ENCODE results near the gene BLM.

- no peak for TF ChIP-seq MYC (IDR thresholded peaks at IDR 0.05; ENCODE audit: insufficient read depth, insufficient read length, insufficient replicate concordance, low read length, severe bottlenecking)
- no peak for TF ChIP-seq HSF1 (IDR thresholded peaks at IDR 0.05; ENCODE audit: low read depth, low read length)
- TF ChIP-seq USF1 (IDR thresholded peaks at IDR 0.05; ENCODE audit: borderline replicate concordance, extremely low read length, insufficient read depth, low read depth, low read length), result no peak
- TF ChIP-seq TCF7 (IDR thresholded peaks at IDR 0.05; ENCODE audit: borderline replicate concordance), result no peak
- TF ChIP-seq ZZZ3 (IDR thresholded peaks at IDR 0.05; ENCODE audit: control insufficient read depth, insufficient read length, low read depth), result no peak
- TF ChIP-seq KLF5 (IDR thresholded peaks at IDR 0.05; ENCODE audit: partially characterized antibody), result no peak
Observed at GRCh38 chr15:90801803-90802202, 84.7 kb downstream of the BLM start.

Data from GM12878 (cell line).